ENCODE measurements around the gene DRG1.
A peak's percentile ranks its signal among the peaks of the same experiment; 100 is the strongest.
"Not testable (repeated sequence)": the region's sequence is repeated elsewhere in the genome, so short reads cannot be mapped to it uniquely, and the experiment has no call there.

The DRG1 gene

DNA sequence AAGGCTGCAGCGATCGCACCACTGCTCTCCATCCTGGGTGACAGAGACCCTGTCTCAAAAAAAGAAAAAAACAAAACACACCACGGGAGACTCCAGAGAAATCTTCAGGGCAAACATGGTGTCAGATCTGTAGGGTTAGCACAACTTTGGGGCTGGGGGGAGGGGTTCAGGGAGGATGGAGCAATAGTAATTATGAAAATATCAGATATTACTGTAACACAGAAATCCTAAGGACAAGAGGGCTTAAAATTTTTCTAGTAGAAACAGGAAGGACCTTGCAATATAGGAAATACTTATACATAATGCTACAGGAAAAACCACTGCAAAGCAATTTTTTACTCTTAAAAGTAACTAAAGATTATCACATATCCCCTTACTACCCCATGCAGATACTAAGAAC lies 76.4 kb downstream of the DRG1 start:
- Histone ChIP-seq H3K4me2 (ENCODE audit: low read length) (no peak overlapping the region), H3K36me3 (ENCODE audit: control insufficient read depth, low read length) (peaks cover 85% of the 10 kb centered on the region), H3K27me3 (ENCODE audit: control insufficient read depth, low read length) (no peaks in the 10 kb centered on the region), H3K9me3 (ENCODE audit: control insufficient read depth, insufficient read depth, low read length) (no peaks in the 10 kb centered on the region), H3K9me2 (replicated peaks; ENCODE audit: control insufficient read depth, low read length) (no peaks in the 10 kb centered on the region), H3F3A (ENCODE audit: control insufficient read depth, insufficient read depth) (peaks cover 6% of the 10 kb centered on the region; the same call in 1 of the 2 replicates), H3K4me1 (ENCODE audit: control insufficient read depth, low read length) (peaks cover 17% of the 10 kb centered on the region), H3K79me2 (ENCODE audit: control insufficient read depth, low read length) (peaks cover 79% of the 10 kb centered on the region), H3K27ac (ENCODE audit: low read depth, low read length) (no peak overlapping the region), H4K20me1 (ENCODE audit: control insufficient read depth, insufficient read depth, low read depth, low read length) (0 out of 2 replicates have a peak, but pooled peaks cover 4% of the 10 kb centered on the region), H3K4me3 (ENCODE audit: low read length) (no peak overlapping the region)
- TF ChIP-seq EZH2phosphoT487 (IDR thresholded peaks at IDR 0.05; ENCODE audit: borderline replicate concordance, low read length): no peak
- TF ChIP-seq, protein P1, sequence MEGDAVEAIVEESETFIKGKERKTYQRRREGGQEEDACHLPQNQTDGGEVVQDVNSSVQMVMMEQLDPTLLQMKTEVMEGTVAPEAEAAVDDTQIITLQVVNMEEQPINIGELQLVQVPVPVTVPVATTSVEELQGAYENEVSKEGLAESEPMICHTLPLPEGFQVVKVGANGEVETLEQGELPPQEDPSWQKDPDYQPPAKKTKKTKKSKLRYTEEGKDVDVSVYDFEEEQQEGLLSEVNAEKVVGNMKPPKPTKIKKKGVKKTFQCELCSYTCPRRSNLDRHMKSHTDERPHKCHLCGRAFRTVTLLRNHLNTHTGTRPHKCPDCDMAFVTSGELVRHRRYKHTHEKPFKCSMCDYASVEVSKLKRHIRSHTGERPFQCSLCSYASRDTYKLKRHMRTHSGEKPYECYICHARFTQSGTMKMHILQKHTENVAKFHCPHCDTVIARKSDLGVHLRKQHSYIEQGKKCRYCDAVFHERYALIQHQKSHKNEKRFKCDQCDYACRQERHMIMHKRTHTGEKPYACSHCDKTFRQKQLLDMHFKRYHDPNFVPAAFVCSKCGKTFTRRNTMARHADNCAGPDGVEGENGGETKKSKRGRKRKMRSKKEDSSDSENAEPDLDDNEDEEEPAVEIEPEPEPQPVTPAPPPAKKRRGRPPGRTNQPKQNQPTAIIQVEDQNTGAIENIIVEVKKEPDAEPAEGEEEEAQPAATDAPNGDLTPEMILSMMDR (IDR thresholded peaks at IDR 0.05; ENCODE audit: low read depth, low read length, poor library complexity, severe bottlenecking): no peak

DNA sequence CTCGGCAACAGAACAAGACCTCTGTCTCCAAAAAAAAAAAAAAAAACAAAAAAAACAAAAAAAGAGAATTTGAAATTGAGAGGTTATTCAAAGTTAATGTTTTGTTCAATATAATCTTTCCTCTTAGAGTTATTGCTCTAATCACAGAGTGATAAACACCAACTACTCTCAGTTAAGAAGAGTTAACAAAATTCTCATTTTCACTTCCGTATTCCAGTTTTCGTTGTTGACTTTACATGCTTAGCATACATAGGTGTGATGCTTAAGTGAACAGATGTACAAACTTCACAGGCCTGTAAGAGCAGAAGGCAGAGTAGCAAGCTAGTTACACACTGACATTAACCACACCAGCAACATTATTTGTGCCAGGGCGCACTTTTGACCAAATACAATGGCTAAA lies 77.9 kb downstream of the DRG1 start:
- H3K9me3 ChIP-seq (ENCODE audit: control insufficient read depth, insufficient read depth, low read length): no peaks in the 10 kb centered on the region
- peaks cover 17% of the 10 kb centered on the region for H3K4me1 ChIP-seq (ENCODE audit: control insufficient read depth, low read length)
- H3K27ac ChIP-seq (ENCODE audit: low read depth, low read length): peak overlapping the region; percentile 65
- H4K20me1 ChIP-seq (ENCODE audit: control insufficient read depth, insufficient read depth, low read depth, low read length): 0 out of 2 replicates have a peak, but pooled peaks cover 4% of the 10 kb centered on the region
- peak overlapping the region; percentile 32 for H3K4me3 ChIP-seq (ENCODE audit: low read length)
- H3K36me3 ChIP-seq (ENCODE audit: control insufficient read depth, low read length): peaks cover 88% of the 10 kb centered on the region
- peak overlapping the region; percentile 58 for H3K4me2 ChIP-seq (ENCODE audit: low read length)
- H3K27me3 ChIP-seq (ENCODE audit: control insufficient read depth, low read length): no peaks in the 10 kb centered on the region
- no peaks in the 10 kb centered on the region for H3K9me2 ChIP-seq (replicated peaks; ENCODE audit: control insufficient read depth, low read length)
- H3F3A ChIP-seq (ENCODE audit: control insufficient read depth, insufficient read depth): peaks cover 6% of the 10 kb centered on the region; the same call in 1 of the 2 replicates
- H3K79me2 ChIP-seq (ENCODE audit: control insufficient read depth, low read length): peaks cover 93% of the 10 kb centered on the region
- TF ChIP-seq EZH2phosphoT487 (IDR thresholded peaks at IDR 0.05; ENCODE audit: borderline replicate concordance, low read length): no peak
- TF ChIP-seq, protein P1 (IDR thresholded peaks at IDR 0.05; ENCODE audit: low read depth, low read length, poor library complexity, severe bottlenecking): no peak

DNA sequence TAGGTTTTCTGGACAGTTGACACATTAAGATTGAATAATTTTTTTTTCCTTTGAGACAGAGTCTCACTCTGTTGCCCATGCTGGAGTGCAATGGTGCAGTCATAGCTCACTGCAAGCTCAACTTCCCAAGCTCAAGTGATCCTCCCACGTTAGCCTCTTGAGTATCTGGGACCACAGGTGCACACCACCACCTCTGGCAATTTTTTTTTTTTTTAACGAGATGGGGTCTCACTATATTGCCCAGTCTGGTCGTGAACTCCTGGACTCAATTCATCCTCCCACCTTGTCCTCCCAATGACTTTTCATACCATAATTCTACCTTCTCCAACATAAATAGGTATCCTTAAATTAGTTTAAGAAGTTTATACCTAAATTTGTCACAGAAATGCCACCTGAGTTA lies 81.7 kb downstream of the DRG1 start:
- Histone ChIP-seq H3K4me1 (ENCODE audit: control insufficient read depth, low read length) (peaks cover 17% of the 10 kb centered on the region), H3K9me2 (replicated peaks; ENCODE audit: control insufficient read depth, low read length) (no peaks in the 10 kb centered on the region), H3F3A (ENCODE audit: control insufficient read depth, insufficient read depth) (peaks cover 9% of the 10 kb centered on the region; the same call in 1 of the 2 replicates), H3K79me2 (ENCODE audit: control insufficient read depth, low read length) (peaks cover 91% of the 10 kb centered on the region), H3K36me3 (ENCODE audit: control insufficient read depth, low read length) (peaks cover 86% of the 10 kb centered on the region), H3K9me3 (ENCODE audit: control insufficient read depth, insufficient read depth, low read length) (no peaks in the 10 kb centered on the region), H3K4me3 (ENCODE audit: low read length) (no peak overlapping the region), H4K20me1 (ENCODE audit: control insufficient read depth, insufficient read depth, low read depth, low read length) (0 out of 2 replicates have a peak, but pooled peaks cover 4% of the 10 kb centered on the region), H3K27me3 (ENCODE audit: control insufficient read depth, low read length) (no peaks in the 10 kb centered on the region), H3K27ac (ENCODE audit: low read depth, low read length) (no peak overlapping the region), H3K4me2 (ENCODE audit: low read length) (no peak overlapping the region)
- TF ChIP-seq, protein P1 (IDR thresholded peaks at IDR 0.05; ENCODE audit: low read depth, low read length, poor library complexity, severe bottlenecking): no peak
- no peak for TF ChIP-seq EZH2phosphoT487 (IDR thresholded peaks at IDR 0.05; ENCODE audit: borderline replicate concordance, low read length)

DNA sequence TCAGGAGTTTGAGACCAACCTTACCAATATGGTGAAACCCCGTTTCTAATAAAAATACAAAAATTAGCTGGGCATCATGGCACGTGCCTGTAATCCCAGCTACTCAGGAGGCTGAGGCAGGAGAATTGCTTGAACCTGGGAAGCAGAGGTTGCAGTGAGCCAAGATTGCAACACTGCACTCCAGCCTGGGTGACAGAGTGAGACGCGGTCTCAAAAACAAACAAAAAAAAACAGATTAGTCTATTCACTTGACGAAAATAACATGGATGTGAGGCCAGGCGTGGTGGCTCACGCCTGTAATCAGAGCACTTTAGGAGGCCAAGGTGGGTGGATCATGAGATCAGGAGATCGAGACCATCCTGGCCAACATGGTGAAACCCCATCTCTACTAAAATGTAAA lies 83.1 kb downstream of the DRG1 start:
- H3K27ac ChIP-seq (ENCODE audit: low read depth, low read length); H3F3A ChIP-seq (ENCODE audit: control insufficient read depth, insufficient read depth); H3K9me2 ChIP-seq (replicated peaks; ENCODE audit: control insufficient read depth, low read length); H3K4me2 ChIP-seq (ENCODE audit: low read length); H3K4me1 ChIP-seq (ENCODE audit: control insufficient read depth, low read length); H3K27me3 ChIP-seq (ENCODE audit: control insufficient read depth, low read length); H4K20me1 ChIP-seq (ENCODE audit: control insufficient read depth, insufficient read depth, low read depth, low read length); H3K9me3 ChIP-seq (ENCODE audit: control insufficient read depth, insufficient read depth, low read length); H3K4me3 ChIP-seq (ENCODE audit: low read length): not testable (repeated sequence)
- Histone ChIP-seq H3K36me3 (ENCODE audit: control insufficient read depth, low read length) (peaks cover 86% of the 10 kb centered on the region), H3K79me2 (ENCODE audit: control insufficient read depth, low read length) (peaks cover 90% of the 10 kb centered on the region)
